HCT116 (cell line): ENCODE results near the gene DND1. TPM values are rescaled to one million over a fixed set of nuclear protein-coding genes. Genes with fewer than 3 reads are reported as not detected.

Experiments
- ATAC-seq: fragments of 200-7000 bp; cut with Tn5 transposase; 2 replicates; pipeline ENCODE4 v1.9.1; 2020; ENCODE audit warnings: mild to moderate bottlenecking, moderate library complexity
- BruUV-seq: library from RNA; stranded (reverse); fragments of 400-500 nt; replicated peaks from 2 replicates; lab custom pipeline; 2021; lab: Mats Ljungman, UMichigan
- CTCF ChIA-PET: fragments of 300-600 bp; sonication (Branson Sonifier 250); formaldehyde crosslinking; loops from one replicate; lab custom pipeline; 2021; ENCODE audit warnings: antibody characterized with exemption; lab: Charles Lee
- POLR2A ChIA-PET: fragments of 300-600, 350-600 bp; sonication (Branson Sonifier 250); formaldehyde crosslinking; loops from one replicate; lab custom pipeline; 2021; ENCODE audit warnings: antibody characterized with exemption; lab: Charles Lee
- RAD21 ChIA-PET, 2 experiments: fragments of 300-600 bp; sonication (Branson Sonifier 250); formaldehyde crosslinking; loops; one replicate each; lab custom pipeline; 2023; ENCODE audit warnings: low total read pairs in 2 of 2; ENCODE audit not compliant: uncharacterized antibody in 2 of 2, unreplicated experiment in 2 of 2, low non-redundant PET in 1 of 2; lab: Charles Lee
- DNase-seq: peaks from one replicate; pipeline ENCODE4 v3.0.0-alpha.2; 2010; ENCODE audit warnings: low read depth, low spot score
- H2AFZ ChIP-seq: fragments of 200-600 bp; shearing (Covaris generic), sonication (generic); 2 replicates; pipeline ENCODE4 v1.6.1; 2017; ENCODE audit warnings: low read depth, mixed run types, mixed read lengths, antibody characterized with exemption, low read length; ENCODE audit not compliant: poor library complexity, severe bottlenecking
- H3K27ac ChIP-seq: 2 replicates; pipeline ENCODE4 v1.5.1; 2012; ENCODE audit warnings: low read depth, low read length
- H3K27me3 ChIP-seq: fragments of 200-600 bp; sonication (generic); 2 replicates; pipeline ENCODE4 v1.6.1; 2016; ENCODE audit warnings: mixed run types, low read length, mixed read lengths; ENCODE audit not compliant: insufficient read depth
- H3K36me3 ChIP-seq, 2 experiments: fragments of 200-500 bp in 1 of 2; fragments of 200-600 bp in 1 of 2; sonication (Bioruptor generic) in 1 of 2; sonication (generic) in 1 of 2; 2 replicates each; pipeline versions ENCODE4 v1.5.1 to v1.6.1; 2014 to 2016; ENCODE audit warnings: low read length in 2 of 2, inconsistent platforms in 1 of 2, mixed read lengths in 1 of 2, mixed run types in 1 of 2; ENCODE audit not compliant: insufficient read depth in 2 of 2, control insufficient read depth in 1 of 2
- H3K4me1 ChIP-seq, 2 experiments: fragments of 200-600 bp in 1 of 2; sonication (generic) in 1 of 2; 2 replicates each; pipeline versions ENCODE4 v1.5.1 to v1.6.1; 2012 to 2017; ENCODE audit warnings: low read length in 2 of 2, inconsistent platforms in 1 of 2, mild to moderate bottlenecking in 1 of 2, mixed read lengths in 1 of 2, mixed run types in 1 of 2, moderate library complexity in 1 of 2; ENCODE audit not compliant: insufficient read depth in 2 of 2, control insufficient read depth in 1 of 2
- H3K4me2 ChIP-seq: fragments of 200-600 bp; sonication (generic); 2 replicates; pipeline ENCODE4 v1.6.1; 2017; ENCODE audit warnings: mixed run types, low read length, mixed read lengths
- H3K4me3 ChIP-seq, 2 experiments: fragments of 200-600 bp in 1 of 2; sonication (generic) in 1 of 2; replicated peaks in 1 of 2; 2 replicates each; pipeline ENCODE4 v1.5.1; 2011 to 2016; ENCODE audit warnings: low read length in 2 of 2, control low read depth in 1 of 2, low read depth in 1 of 2, mild to moderate bottlenecking in 1 of 2, mixed read lengths in 1 of 2, mixed run types in 1 of 2
- H3K79me2 ChIP-seq: fragments of 200-600 bp; sonication (generic); 2 replicates; pipeline ENCODE4 v1.6.1; 2017; ENCODE audit warnings: mild to moderate bottlenecking, mixed run types, low read length, moderate library complexity, mixed read lengths; ENCODE audit not compliant: insufficient read depth
- H3K9ac ChIP-seq: fragments of 200-600 bp; sonication (generic); 2 replicates; pipeline ENCODE4 v1.6.1; 2016; ENCODE audit warnings: low read length, mixed read lengths
- H3K9me2 ChIP-seq: fragments of 200-600 bp; sonication (generic), shearing (Covaris generic); 2 replicates; pipeline ENCODE4 v1.6.1; 2017; ENCODE audit warnings: mixed run types, mild to moderate bottlenecking, moderate library complexity; ENCODE audit not compliant: insufficient read depth
- H3K9me3 ChIP-seq, 2 experiments: fragments of 200-500 bp in 1 of 2; fragments of 200-600 bp in 1 of 2; sonication (Bioruptor generic) in 1 of 2; sonication (generic) in 1 of 2; 2 replicates each; pipeline ENCODE4 v1.6.1; 2014 to 2017; ENCODE audit warnings: low read length in 2 of 2, mixed read lengths in 2 of 2, inconsistent platforms in 1 of 2, low read depth in 1 of 2, mild to moderate bottlenecking in 1 of 2, mixed run types in 1 of 2, moderate library complexity in 1 of 2; ENCODE audit not compliant: control insufficient read depth in 1 of 2, insufficient read depth in 1 of 2
- H4K20me1 ChIP-seq: fragments of 200-600 bp; sonication (generic), shearing (Covaris generic); 2 replicates; pipeline ENCODE4 v1.6.1; 2017; ENCODE audit warnings: mixed run types, mild to moderate bottlenecking, moderate library complexity; ENCODE audit not compliant: insufficient read depth
- CEBPB ChIP-seq: IDR thresholded peaks from 2 replicates; pipeline ENCODE4 v1.6.1; 2012; ENCODE audit warnings: low read depth
- EGR1 ChIP-seq: IDR thresholded peaks from 2 replicates; pipeline ENCODE4 v1.6.1; 2012; ENCODE audit warnings: low read depth
- ELF1 ChIP-seq: IDR thresholded peaks from 2 replicates; pipeline ENCODE4 v1.6.1; 2012; ENCODE audit warnings: low read depth, borderline replicate concordance
- EZH2 ChIP-seq: fragments of 200-600 bp; sonication (generic); IDR thresholded peaks from 2 replicates; pipeline ENCODE4 v1.6.1; 2017; ENCODE audit warnings: antibody characterized with exemption, mixed run types
- EZH2phosphoT487 ChIP-seq: fragments of 200-600 bp; IDR thresholded peaks from 2 replicates; pipeline ENCODE4 v1.6.1; 2018; ENCODE audit warnings: antibody characterized with exemption, borderline replicate concordance
- FOSL1 ChIP-seq: IDR thresholded peaks from 2 replicates; pipeline ENCODE4 v1.6.1; 2012; ENCODE audit warnings: low read depth
- MAX ChIP-seq: IDR thresholded peaks from 2 replicates; pipeline ENCODE4 v1.6.1; 2012
- POLR2A ChIP-seq: IDR thresholded peaks from 2 replicates; pipeline ENCODE4 v1.7.0; 2011; ENCODE audit warnings: borderline replicate concordance; ENCODE audit not compliant: insufficient read depth, insufficient read length; ENCODE audit errors: extremely low read depth
- POLR2AphosphoS5 ChIP-seq: IDR thresholded peaks from 2 replicates; pipeline ENCODE4 v1.6.1; 2011; ENCODE audit warnings: mild to moderate bottlenecking, low read depth, low read length, moderate library complexity
- RAD21 ChIP-seq: IDR thresholded peaks from 2 replicates; pipeline ENCODE4 v1.6.1; 2012; ENCODE audit warnings: low read depth, mild to moderate bottlenecking
- REST ChIP-seq: IDR thresholded peaks from 2 replicates; pipeline ENCODE4 v1.6.1; 2012; ENCODE audit warnings: low read depth
- SIN3A ChIP-seq: IDR thresholded peaks from 2 replicates; pipeline ENCODE4 v1.6.1; 2012; ENCODE audit warnings: low read depth
- SRF ChIP-seq: IDR thresholded peaks from 2 replicates; pipeline ENCODE4 v1.6.1; 2012; ENCODE audit warnings: low read depth
- TCF7L2 ChIP-seq: IDR thresholded peaks from 2 replicates; pipeline ENCODE4 v1.7.0; 2011; ENCODE audit warnings: borderline replicate concordance, inconsistent platforms; ENCODE audit not compliant: insufficient read depth, insufficient read length; ENCODE audit errors: extremely low read depth
- YY1 ChIP-seq: IDR thresholded peaks from 2 replicates; pipeline ENCODE4 v1.6.1; 2011; ENCODE audit warnings: low read length, low read depth, moderate library complexity, mild to moderate bottlenecking; ENCODE audit not compliant: insufficient replicate concordance; ENCODE audit errors: extremely low read depth
- ZBTB33 ChIP-seq: IDR thresholded peaks from 2 replicates; pipeline ENCODE4 v1.6.1; 2011; ENCODE audit warnings: mild to moderate bottlenecking, low read length, moderate library complexity; ENCODE audit not compliant: insufficient replicate concordance; ENCODE audit errors: extremely low read depth
- intact Hi-C: fragments of 100-400 bp; cut with micrococcal nuclease; formaldehyde crosslinking; loops from 2 replicates; pipeline ENCODE4 v1.10.0; 2022
- total RNA-seq: library from RNA; stranded (reverse); gene quantifications from one replicate; pipeline ENCODE4 v1.2.1, GENCODE V29; 2021; ENCODE audit not compliant: unreplicated experiment

DND1 gene
- total RNA-seq, 1 experiment from 2014 or later = 2.3 TPM

GRCh38 chr5:140634103-140634502 lies 39.3 kb downstream of the DND1 start:
- H3K27ac ChIP-seq = no peak overlapping the region
- H3K36me3 ChIP-seq = no peaks in the 10 kb centered on the region
- no peak for TF ChIP-seq ZBTB33
- TF ChIP-seq POLR2AphosphoS5 = no peak
- no peak for TF ChIP-seq SRF
- H3K4me3 ChIP-seq = no peak overlapping the region
- H4K20me1 ChIP-seq = no peaks in the 10 kb centered on the region
- H3K9me2 ChIP-seq = no peaks in the 10 kb centered on the region
- ChIA-PET RAD21 (no interaction called here), POLR2A (interaction anchor here (2.2 kb wide), 1 partner anchor 76 kb away, joined by 6 read pairs; the partner anchor contains the start of gene SRA1), CTCF (interaction anchor here (1.4 to 1.9 kb wide), 4 partner anchors 14 to 288 kb away, joined by 5 to 8 read pairs (median 7); partner anchors contain the start of genes HBEGF, IK and NDUFA2)
- DNase-seq = no peak
- ATAC-seq = no peak
- peaks cover 4 to 9% of the 10 kb centered on the region in 2 experiments; a peak in 3 of 4 replicates for H3K4me1 ChIP-seq
- H3K79me2 ChIP-seq = no peaks in the 10 kb centered on the region
- BruUV-seq = no TSS peak
- intact Hi-C loops = no loop called here
- H2AFZ ChIP-seq = no peak overlapping the region
- H3K9me3 ChIP-seq = no peaks in the 10 kb centered on the region
- H3K9ac ChIP-seq = no peak overlapping the region
- no peaks in the 10 kb centered on the region for H3K27me3 ChIP-seq
- H3K4me2 ChIP-seq = no peak overlapping the region

- RAD21 ChIA-PET = no interaction called here
- no TSS peak for BruUV-seq
- ATAC-seq = no peak
- TF ChIP-seq CEBPB = no peak
- TF ChIP-seq POLR2A = no peak
- TF ChIP-seq POLR2AphosphoS5 = no peak
- TF ChIP-seq YY1 = no peak
- no peak for TF ChIP-seq SIN3A
- no peak for TF ChIP-seq EZH2
- no peak for TF ChIP-seq EGR1
- TF ChIP-seq EZH2phosphoT487 = no peak
- TF ChIP-seq SRF = no peak
- TF ChIP-seq FOSL1 = no peak
- TF ChIP-seq MAX = no peak
- TF ChIP-seq REST = no peak
- no peak for TF ChIP-seq ELF1
- TF ChIP-seq TCF7L2 = no peak
- no peak for TF ChIP-seq RAD21
These were observed 39.9 kb downstream of the DND1 start for GRCh38 chr5:140633501-140633900.

More at GRCh38 chr5:140633501-140633900, 39.9 kb downstream of the DND1 start:
- no peaks in the 10 kb centered on the region for H3K27me3 ChIP-seq
- H3K4me3 ChIP-seq = no peak overlapping the region
- H4K20me1 ChIP-seq = no peaks in the 10 kb centered on the region
- H3K9me3 ChIP-seq = no peaks in the 10 kb centered on the region
- ChIA-PET CTCF (no interaction called here), POLR2A (no interaction called here)
- H3K27ac ChIP-seq = no peak overlapping the region
- no peak overlapping the region for H2AFZ ChIP-seq
- H3K4me2 ChIP-seq = no peak overlapping the region
- peaks cover 0 to 9% of the 10 kb centered on the region in 2 experiments; a peak in 2 of 4 replicates for H3K4me1 ChIP-seq
- no peaks in the 10 kb centered on the region for H3K79me2 ChIP-seq
- no peak overlapping the region for H3K9ac ChIP-seq
- H3K9me2 ChIP-seq = no peaks in the 10 kb centered on the region
- intact Hi-C loops = no loop called here
- no peaks in the 10 kb centered on the region for H3K36me3 ChIP-seq
- no peak for DNase-seq
